WTC11 (cell line): ENCODE results near the gene EFCAB8. TPM values are rescaled to one million over a fixed set of nuclear protein-coding genes. Genes with fewer than 3 reads are reported as not detected.

Experiments used
- ATAC-seq: fragments of 200-7000 bp; cut with Tn5 transposase; 2 replicates; pipeline ENCODE4 v1.10.0; 2021; ENCODE audit warnings: mild to moderate bottlenecking, moderate library complexity
- CTCF ChIA-PET: fragments of 300-600 bp; sonication (Branson Sonifier 250); formaldehyde crosslinking; loops from one replicate; lab custom pipeline; 2021; ENCODE audit warnings: antibody characterized with exemption; lab: Charles Lee
- POLR2A ChIA-PET: fragments of 350-600 bp; sonication (Branson Sonifier 250); formaldehyde crosslinking; loops from one replicate; lab custom pipeline; 2021; ENCODE audit warnings: antibody characterized with exemption; lab: Charles Lee
- DNase-seq: peaks from one replicate; pipeline ENCODE4 v3.0.0; 2021; ENCODE audit warnings: low spot score
- H3K27ac Mint-ChIP-seq: 2 replicates; pipeline ENCODE4 v1.8.0; 2021; ENCODE audit warnings: mixed read lengths
- H3K27me3 Mint-ChIP-seq: 2 replicates; pipeline ENCODE4 v1.8.0; 2021; ENCODE audit warnings: low read depth, mild to moderate bottlenecking, moderate library complexity, mixed read lengths
- H3K36me3 Mint-ChIP-seq: 2 replicates; pipeline ENCODE4 v1.8.0; 2021; ENCODE audit warnings: mixed read lengths
- H3K4me1 Mint-ChIP-seq: 2 replicates; pipeline ENCODE4 v1.8.0; 2022; ENCODE audit warnings: mixed read lengths
- H3K4me3 Mint-ChIP-seq: 2 replicates; pipeline ENCODE4 v1.8.0; 2021; ENCODE audit warnings: mild to moderate bottlenecking, moderate library complexity, mixed read lengths
- H3K9me3 Mint-ChIP-seq: 2 replicates; pipeline ENCODE4 v1.8.0; 2021; ENCODE audit warnings: mixed read lengths
- GABPB1 ChIP-seq: sonication (generic); formaldehyde crosslinking; IDR thresholded peaks from 2 replicates; pipeline ENCODE4 v1.8.1; 2023; ENCODE audit warnings: mild to moderate bottlenecking, missing genetic modification reagents
- HMGA2 ChIP-seq: fragments of 250-450 bp; sonication (Bioruptor Pico); IDR thresholded peaks from 2 replicates; pipeline ENCODE4 v1.4.0; 2021; ENCODE audit warnings: mild to moderate bottlenecking, moderate library complexity
- OVOL2 ChIP-seq: fragments of 250-450 bp; sonication (Bioruptor Pico); IDR thresholded peaks from 2 replicates; pipeline ENCODE4 v1.9.0; 2021; ENCODE audit warnings: mild to moderate bottlenecking, borderline replicate concordance
- RELA ChIP-seq: sonication (generic); formaldehyde crosslinking; IDR thresholded peaks from 2 replicates; pipeline ENCODE4 v1.8.1; 2022; ENCODE audit warnings: missing genetic modification reagents, mild to moderate bottlenecking, borderline replicate concordance
- STAT6 ChIP-seq: sonication (generic); formaldehyde crosslinking; conservative IDR thresholded peaks from 2 replicates; pipeline ENCODE4 v1.8.1; 2023; ENCODE audit warnings: mild to moderate bottlenecking, low read depth, missing genetic modification reagents, moderate library complexity
- ZBTB21 ChIP-seq: sonication (generic); formaldehyde crosslinking; IDR thresholded peaks from 2 replicates; pipeline ENCODE4 v1.8.1; 2023; ENCODE audit warnings: mild to moderate bottlenecking, missing genetic modification reagents, borderline replicate concordance
- ZNF121 ChIP-seq: sonication (generic); formaldehyde crosslinking; IDR thresholded peaks from 2 replicates; pipeline ENCODE4 v1.8.0; 2023; ENCODE audit warnings: missing genetic modification reagents
- ZNF317 ChIP-seq: sonication (generic); formaldehyde crosslinking; IDR thresholded peaks from 2 replicates; pipeline ENCODE4 v1.8.1; 2023; ENCODE audit warnings: low read depth, mild to moderate bottlenecking, moderate library complexity, missing genetic modification reagents, borderline replicate concordance
- ZNF512 ChIP-seq: sonication (generic); formaldehyde crosslinking; IDR thresholded peaks from 2 replicates; pipeline ENCODE4 v1.8.1; 2022; ENCODE audit warnings: missing genetic modification reagents, borderline replicate concordance
- total RNA-seq: library from RNA; stranded (reverse); gene quantifications from 3 replicates; pipeline ENCODE4 v1.2.3, GENCODE V29; 2021
- TF ChIP-seq, protein P1 (sequence below): sonication (generic); formaldehyde crosslinking; IDR thresholded peaks from 2 replicates; pipeline ENCODE4 v1.8.1; 2022; ENCODE audit warnings: mild to moderate bottlenecking, moderate library complexity, missing genetic modification reagents
- TF ChIP-seq, protein P2 (sequence below): fragments of 250-450 bp; sonication (Bioruptor Pico); conservative IDR thresholded peaks from 2 replicates; pipeline ENCODE4 v1.9.0; 2021; ENCODE audit warnings: mild to moderate bottlenecking
- TF ChIP-seq, protein P3 (sequence below): fragments of 250-450 bp; sonication (Bioruptor Pico); IDR thresholded peaks from 2 replicates; pipeline ENCODE4 v1.8.0; 2021; ENCODE audit warnings: mild to moderate bottlenecking

The EFCAB8 gene
- total RNA-seq, 1 experiment from 2014 or later: 0.17 TPM

- ATAC-seq: 0 out of 2 replicates have a peak, but pooled peaks have one; percentile 16
- H3K27ac Mint-ChIP-seq: no peak overlapping the region
- TF ChIP-seq ZNF121 (CRISPR knock-in tag) (no peak), HMGA2 (CRISPR knock-in tag) (no peak), OVOL2 (no peak), ZNF512 (CRISPR knock-in tag) (no peak), RELA (CRISPR knock-in tag) (no peak)
- TF ChIP-seq, protein P1, sequence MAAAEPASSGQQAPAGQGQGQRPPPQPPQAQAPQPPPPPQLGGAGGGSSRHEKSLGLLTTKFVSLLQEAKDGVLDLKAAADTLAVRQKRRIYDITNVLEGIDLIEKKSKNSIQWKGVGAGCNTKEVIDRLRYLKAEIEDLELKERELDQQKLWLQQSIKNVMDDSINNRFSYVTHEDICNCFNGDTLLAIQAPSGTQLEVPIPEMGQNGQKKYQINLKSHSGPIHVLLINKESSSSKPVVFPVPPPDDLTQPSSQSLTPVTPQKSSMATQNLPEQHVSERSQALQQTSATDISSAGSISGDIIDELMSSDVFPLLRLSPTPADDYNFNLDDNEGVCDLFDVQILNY: no peak
- TF ChIP-seq, protein P2, sequence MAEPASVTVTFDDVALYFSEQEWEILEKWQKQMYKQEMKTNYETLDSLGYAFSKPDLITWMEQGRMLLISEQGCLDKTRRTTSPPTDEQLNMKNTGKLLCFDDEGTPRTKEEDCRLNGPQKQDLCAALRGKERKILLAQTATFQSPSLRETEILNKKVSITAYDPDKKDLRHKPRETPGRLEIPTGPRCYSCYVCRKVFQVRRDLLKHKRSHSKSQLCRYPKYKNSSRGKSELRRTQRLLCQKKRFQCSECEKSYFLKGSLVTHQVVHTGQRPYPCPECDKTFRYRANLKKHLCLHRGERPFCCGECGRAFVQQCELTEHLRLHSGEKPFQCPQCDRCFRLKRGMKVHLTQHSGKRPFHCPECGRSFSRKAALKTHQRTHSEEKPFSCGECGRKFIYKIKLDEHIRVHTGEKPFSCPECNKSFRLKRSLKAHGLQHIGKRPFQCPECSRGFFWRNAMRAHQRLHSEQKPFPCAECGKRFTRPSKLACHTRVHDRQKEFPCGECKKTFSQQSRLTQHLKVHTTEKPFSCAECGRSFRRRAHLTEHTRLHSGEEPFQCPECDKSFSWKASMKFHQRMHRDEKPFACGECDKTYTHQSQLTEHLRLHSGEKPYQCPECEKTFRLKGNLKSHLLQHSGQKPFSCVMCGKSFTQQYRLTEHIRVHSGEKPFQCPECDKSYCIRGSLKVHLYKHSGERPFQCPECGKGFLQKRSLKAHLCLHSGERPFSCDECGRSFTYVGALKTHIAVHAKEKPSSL (CRISPR knock-in tag): no peak
- TF ChIP-seq, protein P3, sequence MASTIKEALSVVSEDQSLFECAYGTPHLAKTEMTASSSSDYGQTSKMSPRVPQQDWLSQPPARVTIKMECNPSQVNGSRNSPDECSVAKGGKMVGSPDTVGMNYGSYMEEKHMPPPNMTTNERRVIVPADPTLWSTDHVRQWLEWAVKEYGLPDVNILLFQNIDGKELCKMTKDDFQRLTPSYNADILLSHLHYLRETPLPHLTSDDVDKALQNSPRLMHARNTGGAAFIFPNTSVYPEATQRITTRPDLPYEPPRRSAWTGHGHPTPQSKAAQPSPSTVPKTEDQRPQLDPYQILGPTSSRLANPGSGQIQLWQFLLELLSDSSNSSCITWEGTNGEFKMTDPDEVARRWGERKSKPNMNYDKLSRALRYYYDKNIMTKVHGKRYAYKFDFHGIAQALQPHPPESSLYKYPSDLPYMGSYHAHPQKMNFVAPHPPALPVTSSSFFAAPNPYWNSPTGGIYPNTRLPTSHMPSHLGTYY (CRISPR knock-in tag): no peak
- TF ChIP-seq, all 79 proteins: peak for 0
Measured at GRCh38 chr20:32907886-32908285, 49.2 kb downstream of the EFCAB8 start.

DNA sequence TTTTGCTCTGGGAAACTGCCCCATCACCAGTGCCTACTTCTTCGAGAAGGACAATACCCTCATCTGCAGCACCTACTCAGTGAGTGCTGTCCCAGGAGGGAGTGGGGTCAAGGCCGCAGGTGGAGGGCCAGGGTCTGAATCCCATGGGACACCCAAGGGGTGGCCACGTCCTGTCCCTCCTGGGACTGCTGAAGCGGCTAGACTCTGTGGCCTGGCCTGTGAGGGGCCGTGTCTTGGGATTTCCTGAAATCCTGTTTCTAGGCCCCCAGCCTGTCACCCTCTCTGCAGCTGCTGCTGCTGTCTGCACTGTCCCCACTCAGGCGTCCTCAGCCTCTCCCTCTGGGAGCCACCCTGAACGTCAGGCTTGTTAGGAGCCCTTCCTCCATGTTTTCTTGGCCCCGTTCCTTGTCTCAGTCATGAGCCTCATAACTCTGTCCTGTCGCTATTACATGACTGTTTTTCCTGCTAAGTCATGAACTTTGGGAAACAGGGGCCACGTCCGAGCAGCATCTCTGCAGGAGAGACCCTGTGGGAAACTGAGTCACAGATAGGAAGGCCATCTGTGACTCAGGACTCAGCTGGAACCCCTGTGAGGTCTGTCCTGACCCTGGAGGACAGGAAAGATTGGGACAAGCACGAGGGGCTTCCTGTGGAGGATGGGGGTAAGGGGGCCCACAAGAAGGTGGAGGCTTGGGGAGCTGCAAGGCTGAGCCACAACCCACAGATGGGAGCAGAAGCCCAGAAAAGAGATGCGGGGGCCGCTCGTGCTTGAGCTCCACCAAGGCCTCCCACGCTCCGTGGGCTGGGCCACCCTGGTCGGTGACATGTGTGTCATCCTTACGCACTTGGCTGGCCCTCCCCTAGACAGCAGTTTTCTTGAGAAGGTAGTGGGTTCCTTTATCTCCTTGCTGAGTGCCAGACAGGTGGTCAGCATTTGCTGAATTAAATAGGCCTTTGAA is 49.9 kb downstream of the EFCAB8 start:
- no peaks in the 10 kb centered on the region for H3K27me3 Mint-ChIP-seq
- ChIA-PET POLR2A (no interaction called here), CTCF (interaction anchor here (0.6 to 1.9 kb wide), 3 partner anchors 34 to 187 kb away, joined by 3 to 8 read pairs (median 3); no protein-coding TSS in a partner anchor)
- ATAC-seq (no peak), DNase-seq (no peak)
- peaks cover 3% of the 10 kb centered on the region; the same call in 1 of the 2 replicates for H3K9me3 Mint-ChIP-seq
- no peaks in the 10 kb centered on the region for H3K36me3 Mint-ChIP-seq
- no peak overlapping the region for H3K4me3 Mint-ChIP-seq
- no peak for TF ChIP-seq GABPB1 (CRISPR knock-in tag)
- no peak for TF ChIP-seq STAT6 (CRISPR knock-in tag)
- TF ChIP-seq ZNF317 (CRISPR knock-in tag): no peak
- no peak for TF ChIP-seq OVOL2
- TF ChIP-seq ZBTB21 (CRISPR knock-in tag): no peak
- no peaks in the 10 kb centered on the region for H3K4me1 Mint-ChIP-seq
- no peak overlapping the region for H3K27ac Mint-ChIP-seq

More at GRCh38 chr20:32907886-32908285, 49.2 kb downstream of the EFCAB8 start:
- Mint-ChIP-seq H3K27me3 (no peaks in the 10 kb centered on the region), H3K36me3 (no peaks in the 10 kb centered on the region), H3K4me1 (no peaks in the 10 kb centered on the region), H3K4me3 (no peak overlapping the region), H3K9me3 (no peaks in the 10 kb centered on the region; the same call in 1 of the 2 replicates)
- no peak for DNase-seq
- ChIA-PET POLR2A (no interaction called here), CTCF (no interaction called here)
